GM12878 (cell line): ENCODE measurements around the gene NAGA. TPM values are rescaled to one million over a fixed set of nuclear protein-coding genes. Genes with fewer than 3 reads are reported as not detected.

Source experiments
- CEBPB ChIP-seq, 2 experiments: fragments of 150-350 bp in 1 of 2; IDR thresholded peaks; 2 replicates each; pipeline ENCODE4 v1.6.1; 2012 to 2014; ENCODE audit warnings: low read depth in 2 of 2, low read length in 2 of 2, borderline replicate concordance in 1 of 2, inconsistent platforms in 1 of 2
- CEBPZ ChIP-seq: fragments of 150-350 bp; IDR thresholded peaks from 2 replicates; pipeline ENCODE4 v1.6.1; 2016; ENCODE audit warnings: low read depth, low read length
- EZH2 ChIP-seq: IDR thresholded peaks from 2 replicates; pipeline ENCODE4 v1.6.1; 2012; ENCODE audit warnings: low read depth, mild to moderate bottlenecking, control low read depth, inconsistent platforms, low read length, borderline replicate concordance; ENCODE audit not compliant: control insufficient read depth
- IRF4 ChIP-seq: IDR thresholded peaks from 2 replicates; pipeline ENCODE4 v1.6.1; 2011; ENCODE audit warnings: low read depth, low read length
- POU2F2 ChIP-seq: IDR thresholded peaks from 3 replicates; pipeline ENCODE4 v1.6.1; 2011; ENCODE audit warnings: low read depth, mild to moderate bottlenecking, low read length, borderline replicate concordance
- RB1 ChIP-seq: fragments of 450-650 bp; formaldehyde crosslinking; IDR thresholded peaks from 2 replicates; pipeline ENCODE4 v1.6.1; 2017; ENCODE audit warnings: mild to moderate bottlenecking, borderline replicate concordance
- SMC3 ChIP-seq: IDR thresholded peaks from 2 replicates; pipeline ENCODE4 v1.6.1; 2011; ENCODE audit warnings: low read length, improper control_type of control experiment, borderline replicate concordance
- polyA plus RNA-seq, 11 experiments: library from polyadenylated mRNA; depleted of rRNA in 4 of 11; unstranded in 6 of 11; stranded (reverse) in 5 of 11; fragments of >200 nt; fragmentation: Nextera tagmentation in 4 of 11; fragmentation: Illumina TruSeq in 1 of 11; extraction: Ambion mirVana in 4 of 11; extraction: Trizol in 1 of 11; gene quantifications; 1 replicate in 1 of 11; 2 replicates in 10 of 11; pipeline versions ENCODE4 v1.2.1 to v1.2.3, GENCODE V29; 2011 to 2016; ENCODE audit warnings: inconsistent platforms in 2 of 11, missing spikeins in 2 of 11, low read depth in 1 of 11
- total RNA-seq, 4 experiments: library from RNA; depleted of rRNA in 3 of 4; stranded (reverse); fragments of >200 nt in 3 of 4; fragmentation: Illumina TruSeq in 1 of 4; extraction: Trizol in 1 of 4; gene quantifications; 2 replicates each; pipeline versions ENCODE4 v1.2.1 to v1.2.3, GENCODE V29; 2013 to 2021
- TF ChIP-seq, protein P1 (sequence below): IDR thresholded peaks from 2 replicates; pipeline ENCODE4 v1.6.1; 2012; ENCODE audit warnings: improper control_type of control experiment, low read depth, low read length; ENCODE audit not compliant: insufficient replicate concordance

The NAGA gene
- total and polyA plus RNA-seq, 10 of the 15 experiments (the other 5 are each of a cell fraction or from before 2014, with no cell fraction given) = 9.3 to 46.0 (median 33.2) TPM

DNA sequence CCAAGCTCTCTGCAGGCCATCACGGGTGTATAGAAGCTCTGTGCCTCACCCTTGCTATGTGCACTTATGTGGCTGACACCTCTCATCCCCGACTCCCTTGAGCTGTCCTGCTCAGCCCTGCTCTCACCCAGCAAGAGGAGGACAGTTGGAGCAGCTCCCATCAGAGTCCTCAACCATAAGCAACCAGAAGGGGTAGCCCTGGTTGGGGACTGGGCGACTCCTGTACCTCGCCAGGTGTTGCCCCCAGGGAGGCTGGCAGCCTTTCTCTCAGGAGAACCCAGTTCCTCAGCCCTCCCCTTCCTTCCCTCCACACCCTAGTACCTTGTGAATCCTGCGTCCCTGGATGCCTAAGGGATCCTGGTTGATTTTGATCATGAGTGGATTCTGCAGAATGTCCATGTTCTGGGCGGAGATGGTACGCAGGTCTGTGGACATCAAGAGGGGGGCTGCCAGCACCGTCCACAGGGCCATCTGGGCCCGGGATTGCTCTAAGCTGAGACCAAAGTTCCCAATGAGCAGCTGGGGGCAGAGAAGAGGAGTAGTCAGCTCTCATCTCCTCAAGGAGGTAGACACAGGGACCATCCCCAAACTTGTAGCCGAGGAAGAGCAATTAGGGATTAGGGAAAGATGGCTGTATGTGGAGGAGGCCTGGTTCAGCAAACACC is 8.0 kb downstream of the NAGA start (continued):
- TF ChIP-seq, protein P1, sequence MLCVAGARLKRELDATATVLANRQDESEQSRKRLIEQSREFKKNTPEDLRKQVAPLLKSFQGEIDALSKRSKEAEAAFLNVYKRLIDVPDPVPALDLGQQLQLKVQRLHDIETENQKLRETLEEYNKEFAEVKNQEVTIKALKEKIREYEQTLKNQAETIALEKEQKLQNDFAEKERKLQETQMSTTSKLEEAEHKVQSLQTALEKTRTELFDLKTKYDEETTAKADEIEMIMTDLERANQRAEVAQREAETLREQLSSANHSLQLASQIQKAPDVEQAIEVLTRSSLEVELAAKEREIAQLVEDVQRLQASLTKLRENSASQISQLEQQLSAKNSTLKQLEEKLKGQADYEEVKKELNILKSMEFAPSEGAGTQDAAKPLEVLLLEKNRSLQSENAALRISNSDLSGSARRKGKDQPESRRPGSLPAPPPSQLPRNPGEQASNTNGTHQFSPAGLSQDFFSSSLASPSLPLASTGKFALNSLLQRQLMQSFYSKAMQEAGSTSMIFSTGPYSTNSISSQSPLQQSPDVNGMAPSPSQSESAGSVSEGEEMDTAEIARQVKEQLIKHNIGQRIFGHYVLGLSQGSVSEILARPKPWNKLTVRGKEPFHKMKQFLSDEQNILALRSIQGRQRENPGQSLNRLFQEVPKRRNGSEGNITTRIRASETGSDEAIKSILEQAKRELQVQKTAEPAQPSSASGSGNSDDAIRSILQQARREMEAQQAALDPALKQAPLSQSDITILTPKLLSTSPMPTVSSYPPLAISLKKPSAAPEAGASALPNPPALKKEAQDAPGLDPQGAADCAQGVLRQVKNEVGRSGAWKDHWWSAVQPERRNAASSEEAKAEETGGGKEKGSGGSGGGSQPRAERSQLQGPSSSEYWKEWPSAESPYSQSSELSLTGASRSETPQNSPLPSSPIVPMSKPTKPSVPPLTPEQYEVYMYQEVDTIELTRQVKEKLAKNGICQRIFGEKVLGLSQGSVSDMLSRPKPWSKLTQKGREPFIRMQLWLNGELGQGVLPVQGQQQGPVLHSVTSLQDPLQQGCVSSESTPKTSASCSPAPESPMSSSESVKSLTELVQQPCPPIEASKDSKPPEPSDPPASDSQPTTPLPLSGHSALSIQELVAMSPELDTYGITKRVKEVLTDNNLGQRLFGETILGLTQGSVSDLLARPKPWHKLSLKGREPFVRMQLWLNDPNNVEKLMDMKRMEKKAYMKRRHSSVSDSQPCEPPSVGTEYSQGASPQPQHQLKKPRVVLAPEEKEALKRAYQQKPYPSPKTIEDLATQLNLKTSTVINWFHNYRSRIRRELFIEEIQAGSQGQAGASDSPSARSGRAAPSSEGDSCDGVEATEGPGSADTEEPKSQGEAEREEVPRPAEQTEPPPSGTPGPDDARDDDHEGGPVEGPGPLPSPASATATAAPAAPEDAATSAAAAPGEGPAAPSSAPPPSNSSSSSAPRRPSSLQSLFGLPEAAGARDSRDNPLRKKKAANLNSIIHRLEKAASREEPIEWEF = no peak
- TF ChIP-seq EZH2 = no peak
- no peak for TF ChIP-seq SMC3
- TF ChIP-seq CEBPB (IDR thresholded peaks at IDR 0.05; ENCODE audit: borderline replicate concordance in 1 of 2, low read depth in 2 of 2, low read length in 2 of 2) = no peak
- TF ChIP-seq IRF4 = no peak
- TF ChIP-seq POU2F2 = no peak
- no peak for TF ChIP-seq RB1
- no peak for TF ChIP-seq CEBPZ
